ENCODE data around the gene DPY30. TPM values are rescaled to one million over a fixed set of nuclear protein-coding genes. Genes with fewer than 3 reads are reported as not detected.
A peak's percentile ranks its signal among the peaks of the same experiment; 100 is the strongest.

The DPY30 gene
- polyA plus RNA-seq, 1 donor (not counting 4 experiments of a cell fraction or from before 2014, with no cell fraction given): 117 TPM

GRCh38 chr2:32003791-32004190 is 35.8 kb downstream of the DPY30 start:
- Histone ChIP-seq H3K9me1 (ENCODE audit: control insufficient read depth, extremely low read depth, insufficient read depth, low read length) (peaks cover 3% of the 10 kb centered on the region), H3K27ac (ENCODE audit: control insufficient read depth, insufficient read depth, low read length) (peak overlapping the region; percentile 62), H2AFZ (ENCODE audit: control insufficient read depth, low read length) (no peak overlapping the region), H3K4me1 (ENCODE audit: control insufficient read depth, extremely low read depth, insufficient read depth, low read length) (peaks cover 57% of the 10 kb centered on the region), H3K4me3 (ENCODE audit: control insufficient read depth in 2 of 3, extremely low read depth in 1 of 3, insufficient read depth in 2 of 3, low read depth in 1 of 3, low read length in 3 of 3) (peak overlapping the region in 2 of 3 experiments; percentile 18 to 48), H4K20me1 (ENCODE audit: control insufficient read depth, extremely low read depth, insufficient read depth, low read length) (peaks cover 14% of the 10 kb centered on the region), H3K4me2 (ENCODE audit: control insufficient read depth, extremely low read depth, insufficient read depth, low read depth, low read length) (peak overlapping the region; percentile 68), H3K9me3 (ENCODE audit: control insufficient read depth, low read depth, low read length) (no peaks in the 10 kb centered on the region), H3K9ac (ENCODE audit: control insufficient read depth, extremely low read depth, insufficient read depth, low read length) (peak overlapping the region; percentile 39), H3K36me3 (ENCODE audit: control insufficient read depth in 2 of 2, extremely low read depth in 1 of 2, insufficient read depth in 2 of 2, low read length in 2 of 2) (peaks cover 0 to 4% of the 10 kb centered on the region in 2 experiments), H3K27me3 (ENCODE audit: control insufficient read depth, extremely low read depth, insufficient read depth, low read length) (no peaks in the 10 kb centered on the region), H3K79me2 (ENCODE audit: control insufficient read depth, insufficient read depth, low read length) (peaks cover 95% of the 10 kb centered on the region)
- peak; percentile 26 for FAIRE-seq
- no peak for TF ChIP-seq EZH2 (IDR thresholded peaks at IDR 0.05; ENCODE audit: low read length)
- no peak for TF ChIP-seq CTCF (optimal IDR thresholded peaks at IDR 0.05 in 1 of 3, IDR thresholded peaks at IDR 0.05 in 1 of 3, conservative IDR thresholded peaks at IDR 0.05 in 1 of 3; ENCODE audit: extremely low read depth in 1 of 3, insufficient read depth in 2 of 3, low read length in 3 of 3)
- dilution Hi-C loops (cut with MboI; ENCODE audit: extremely low pct_ligation_motif_present, low sequenced_read_pairs): no loop called here
- DNase-seq (ENCODE audit: low read depth, low spot score): peak; percentile 36

- Histone ChIP-seq H3K9me3 (ENCODE audit: control insufficient read depth, low read depth, low read length) (no peaks in the 10 kb centered on the region), H4K20me1 (ENCODE audit: control insufficient read depth, extremely low read depth, insufficient read depth, low read length) (peaks cover 11% of the 10 kb centered on the region), H3K9ac (ENCODE audit: control insufficient read depth, extremely low read depth, insufficient read depth, low read length) (no peak overlapping the region), H3K27ac (ENCODE audit: control insufficient read depth, insufficient read depth, low read length) (peak overlapping the region; percentile 62), H3K79me2 (ENCODE audit: control insufficient read depth, insufficient read depth, low read length) (peaks cover 95% of the 10 kb centered on the region), H3K36me3 (ENCODE audit: control insufficient read depth in 2 of 2, extremely low read depth in 1 of 2, insufficient read depth in 2 of 2, low read length in 2 of 2) (peaks cover 0 to 4% of the 10 kb centered on the region in 2 experiments), H2AFZ (ENCODE audit: control insufficient read depth, low read length) (no peak overlapping the region), H3K4me2 (ENCODE audit: control insufficient read depth, extremely low read depth, insufficient read depth, low read depth, low read length) (peak overlapping the region; percentile 41), H3K4me3 (ENCODE audit: control insufficient read depth in 2 of 3, extremely low read depth in 1 of 3, insufficient read depth in 2 of 3, low read depth in 1 of 3, low read length in 3 of 3) (no peak overlapping the region), H3K4me1 (ENCODE audit: control insufficient read depth, extremely low read depth, insufficient read depth, low read length) (peaks cover 46% of the 10 kb centered on the region), H3K27me3 (ENCODE audit: control insufficient read depth, extremely low read depth, insufficient read depth, low read length) (no peaks in the 10 kb centered on the region), H3K9me1 (ENCODE audit: control insufficient read depth, extremely low read depth, insufficient read depth, low read length) (peaks cover 3% of the 10 kb centered on the region)
- TF ChIP-seq CTCF (optimal IDR thresholded peaks at IDR 0.05 in 1 of 3, IDR thresholded peaks at IDR 0.05 in 1 of 3, conservative IDR thresholded peaks at IDR 0.05 in 1 of 3; ENCODE audit: extremely low read depth in 1 of 3, insufficient read depth in 2 of 3, low read length in 3 of 3) (no peak), EZH2 (IDR thresholded peaks at IDR 0.05; ENCODE audit: low read length) (no peak)
- dilution Hi-C loops (cut with MboI; ENCODE audit: extremely low pct_ligation_motif_present, low sequenced_read_pairs): no loop called here
- FAIRE-seq (no peak), DNase-seq (ENCODE audit: low read depth, low spot score) (no peak)
These were observed 37.2 kb downstream of the DPY30 start for GRCh38 chr2:32002406-32002805.
